ENCODE data around the gene KLHDC10.
A peak's percentile ranks its signal among the peaks of the same experiment; 100 is the strongest.
"Not testable (repeated sequence)": the region's sequence is repeated elsewhere in the genome, so short reads cannot be mapped to it uniquely, and the experiment has no call there.

KLHDC10 gene

DNA sequence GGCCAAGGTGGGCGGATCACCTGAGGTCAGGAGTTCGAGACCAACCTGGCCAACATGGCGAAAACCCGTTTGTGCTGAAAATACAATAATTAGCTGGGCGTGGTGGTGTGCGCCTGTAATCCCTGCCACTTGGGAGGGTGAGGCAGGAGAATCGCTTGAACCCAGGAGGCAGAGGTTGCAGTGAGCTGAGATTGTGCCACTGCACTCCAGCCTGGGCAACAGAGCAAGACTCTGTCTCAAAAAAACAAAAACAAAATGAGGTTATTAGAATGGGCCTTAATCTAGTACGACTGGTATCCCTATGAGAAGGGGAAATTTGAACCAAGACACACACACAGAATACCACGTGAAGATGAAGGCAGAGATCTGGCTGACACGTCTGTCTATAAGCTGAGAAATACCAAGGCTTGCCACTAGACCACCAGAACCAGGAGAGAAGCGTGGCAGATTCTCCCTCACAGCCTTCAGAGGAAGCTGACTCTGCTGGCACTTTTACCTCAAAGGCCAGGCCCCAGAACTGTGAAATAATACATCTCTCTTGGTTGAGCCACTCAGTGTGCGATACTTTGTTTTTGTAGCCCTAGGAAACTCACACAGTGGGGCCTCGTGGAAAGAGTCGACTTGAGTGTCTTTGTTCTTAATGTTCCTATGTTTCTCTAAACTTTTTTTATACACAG is 75.2 kb downstream of the KLHDC10 start:
- Histone ChIP-seq H3K4me3 (ENCODE audit: control insufficient read depth in 1 of 7, extremely low read depth in 1 of 7, insufficient read depth in 4 of 7, low read depth in 2 of 7, low read length in 6 of 7) (no peak overlapping the region), H3K27ac (ENCODE audit: insufficient read depth in 1 of 2, low read depth in 1 of 2, low read length in 2 of 2, poor library complexity in 1 of 2, severe bottlenecking in 2 of 2) (no peak overlapping the region), H3K4me1 (ENCODE audit: control extremely low read depth in 1 of 4, control insufficient read depth in 4 of 4, insufficient read depth in 4 of 4, low read length in 3 of 4) (peaks cover 0 to 26% (median 15%) of the 10 kb centered on the region in 4 experiments), H3K9me3 (ENCODE audit: control extremely low read depth in 1 of 5, control insufficient read depth in 4 of 5, insufficient read depth in 2 of 5, low read depth in 1 of 5, low read length in 4 of 5) (no peaks in the 10 kb centered on the region), H3K27me3 (replicated peaks in 2 of 5; ENCODE audit: control insufficient read depth in 4 of 5, insufficient read depth in 5 of 5, low read length in 4 of 5) (no peaks in the 10 kb centered on the region), H3K36me3 (ENCODE audit: control insufficient read depth in 4 of 4, insufficient read depth in 4 of 4, low read length in 3 of 4) (no peaks in the 10 kb centered on the region)
- peak in 2 of 3 donors; percentile 14 to 18 for DNase-seq
- WGBS (ENCODE audit: insufficient coverage): 95% methylated on average over 11 of the region's 14 CpGs
- ChIA-PET CTCF (no interaction called here), POLR2A (interaction anchor here (0.6 kb wide), 1 partner anchor 336 kb away, joined by 5 read pairs; no protein-coding TSS in a partner anchor)

DNA sequence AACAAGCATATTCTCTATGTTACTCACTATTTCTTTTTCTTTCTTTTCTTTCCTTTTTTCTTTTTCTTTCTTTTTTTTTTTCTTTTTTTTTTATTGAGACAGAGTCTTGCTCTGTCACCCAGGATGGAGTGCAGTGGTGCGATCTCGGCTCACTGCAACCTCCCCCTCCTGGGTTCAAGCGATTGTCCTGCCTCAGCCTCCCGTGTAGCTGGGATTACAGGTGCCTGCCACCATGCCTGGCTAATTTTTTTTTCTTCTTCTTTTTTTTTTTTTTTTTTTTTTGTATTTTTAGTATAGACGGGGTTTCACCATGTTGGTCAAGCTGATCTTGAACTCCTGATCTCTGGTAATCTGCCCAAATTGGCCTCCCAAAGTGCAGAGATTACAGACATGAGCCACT is 75.8 kb downstream of the KLHDC10 start:
- H3K27me3 ChIP-seq (replicated peaks in 2 of 5; ENCODE audit: control insufficient read depth in 4 of 5, insufficient read depth in 5 of 5, low read length in 4 of 5); DNase-seq; CTCF ChIA-PET; H3K36me3 ChIP-seq (ENCODE audit: control insufficient read depth in 4 of 4, insufficient read depth in 4 of 4, low read length in 3 of 4); H3K27ac ChIP-seq (ENCODE audit: insufficient read depth in 1 of 2, low read depth in 1 of 2, low read length in 2 of 2, poor library complexity in 1 of 2, severe bottlenecking in 2 of 2); H3K4me3 ChIP-seq (ENCODE audit: control insufficient read depth in 1 of 7, extremely low read depth in 1 of 7, insufficient read depth in 4 of 7, low read depth in 2 of 7, low read length in 6 of 7); H3K9me3 ChIP-seq (ENCODE audit: control extremely low read depth in 1 of 5, control insufficient read depth in 4 of 5, insufficient read depth in 2 of 5, low read depth in 1 of 5, low read length in 4 of 5): not testable (repeated sequence)
- WGBS (ENCODE audit: insufficient coverage): 100% methylated on average over 2 of the region's 5 CpGs
- POLR2A ChIA-PET: interaction anchor here (0.6 kb wide), 1 partner anchor 336 kb away, joined by 5 read pairs; no protein-coding TSS in a partner anchor
- peaks cover 0 to 21% (median 12%) of the 10 kb centered on the region in 4 experiments for H3K4me1 ChIP-seq (ENCODE audit: control extremely low read depth in 1 of 4, control insufficient read depth in 4 of 4, insufficient read depth in 4 of 4, low read length in 3 of 4)

DNA sequence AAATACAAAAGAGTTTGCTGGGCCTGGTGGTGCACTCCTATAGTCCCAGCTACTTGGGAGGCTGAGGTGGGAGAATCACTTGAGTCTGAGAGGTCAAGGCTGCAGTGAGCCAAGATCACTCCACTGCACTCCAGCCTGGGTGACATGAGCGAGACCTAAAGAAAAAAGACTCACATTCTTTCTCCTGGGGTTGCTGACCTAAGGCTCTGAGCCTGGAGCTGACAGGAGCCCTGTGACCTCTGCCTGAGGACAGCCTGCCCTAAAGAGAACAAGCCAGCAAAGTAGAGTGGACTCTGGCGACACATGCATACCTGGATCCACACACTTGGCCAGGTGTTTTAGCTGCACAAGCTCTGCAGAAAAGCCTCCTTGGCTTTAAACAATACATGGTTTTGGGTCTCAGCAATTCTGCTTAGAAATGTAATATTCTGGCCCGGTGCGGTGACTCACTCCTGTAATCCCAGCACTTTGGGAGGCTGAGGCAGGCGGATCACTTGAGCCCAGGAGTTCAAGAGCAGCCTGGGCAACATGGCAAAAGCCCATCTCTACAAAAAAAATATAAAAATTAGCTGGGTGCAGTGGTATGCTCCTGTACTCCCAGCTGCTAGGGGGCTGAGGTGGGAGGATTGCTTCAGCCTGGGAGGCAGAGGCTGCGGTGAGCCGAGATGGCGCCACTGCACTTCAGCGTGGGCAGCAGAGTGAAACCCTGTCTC is 76.5 kb downstream of the KLHDC10 start:
- H3K36me3 ChIP-seq (ENCODE audit: control insufficient read depth in 4 of 4, insufficient read depth in 4 of 4, low read length in 3 of 4): no peaks in the 10 kb centered on the region
- no peak for DNase-seq
- H3K27me3 ChIP-seq (replicated peaks in 2 of 5; ENCODE audit: control insufficient read depth in 4 of 5, insufficient read depth in 5 of 5, low read length in 4 of 5): no peaks in the 10 kb centered on the region
- no peak overlapping the region for H3K4me3 ChIP-seq (ENCODE audit: control insufficient read depth in 1 of 7, extremely low read depth in 1 of 7, insufficient read depth in 4 of 7, low read depth in 2 of 7, low read length in 6 of 7)
- ChIA-PET CTCF (interaction anchor here (0.9 kb wide), 1 partner anchor 10 kb away, joined by 3 read pairs; no protein-coding TSS in a partner anchor), POLR2A (no interaction called here)
- WGBS (ENCODE audit: insufficient coverage): 93% methylated on average over 5 of the region's 9 CpGs
- peaks cover 0 to 14% (median 7%) of the 10 kb centered on the region in 4 experiments for H3K4me1 ChIP-seq (ENCODE audit: control extremely low read depth in 1 of 4, control insufficient read depth in 4 of 4, insufficient read depth in 4 of 4, low read length in 3 of 4)
- no peak overlapping the region for H3K27ac ChIP-seq (ENCODE audit: insufficient read depth in 1 of 2, low read depth in 1 of 2, low read length in 2 of 2, poor library complexity in 1 of 2, severe bottlenecking in 2 of 2)
- H3K9me3 ChIP-seq (ENCODE audit: control extremely low read depth in 1 of 5, control insufficient read depth in 4 of 5, insufficient read depth in 2 of 5, low read depth in 1 of 5, low read length in 4 of 5): no peaks in the 10 kb centered on the region

DNA sequence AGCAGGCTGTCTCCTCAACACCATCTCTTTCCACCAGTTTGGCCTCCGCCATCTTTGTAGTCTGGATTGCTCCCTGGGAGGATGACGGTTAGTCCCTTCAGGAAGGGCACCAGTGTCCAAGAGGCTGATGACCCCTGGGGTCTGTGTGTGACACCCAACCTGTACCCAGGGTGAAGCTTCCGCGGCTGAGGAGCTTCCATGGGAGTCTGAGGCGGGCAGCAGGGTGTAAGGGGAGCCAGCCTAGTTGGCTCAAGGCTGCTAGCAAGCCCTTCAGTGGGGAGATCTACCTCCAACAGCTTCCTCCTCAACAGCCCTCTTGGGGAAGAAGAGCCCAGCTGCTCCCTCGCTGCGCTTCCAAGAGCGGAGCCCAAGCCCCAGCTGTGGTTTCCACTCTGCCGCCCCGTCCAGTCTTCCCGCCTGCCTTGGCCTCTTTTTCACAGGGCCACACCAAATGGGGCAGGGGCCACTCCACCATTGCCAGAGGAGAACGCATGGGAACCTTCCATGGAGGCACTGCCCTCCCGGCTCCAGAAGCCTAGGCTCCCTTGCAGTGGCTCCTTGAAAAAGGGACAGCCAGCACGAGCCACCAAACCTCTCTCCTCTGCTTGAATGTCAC is 77.5 kb downstream of the KLHDC10 start:
- 100% methylated on average over 7 of the region's 14 CpGs for WGBS (ENCODE audit: insufficient coverage)
- H3K9me3 ChIP-seq (ENCODE audit: control extremely low read depth in 1 of 5, control insufficient read depth in 4 of 5, insufficient read depth in 2 of 5, low read depth in 1 of 5, low read length in 4 of 5): no peaks in the 10 kb centered on the region
- H3K36me3 ChIP-seq (ENCODE audit: control insufficient read depth in 4 of 4, insufficient read depth in 4 of 4, low read length in 3 of 4): no peaks in the 10 kb centered on the region
- H3K4me3 ChIP-seq (ENCODE audit: control insufficient read depth in 1 of 7, extremely low read depth in 1 of 7, insufficient read depth in 4 of 7, low read depth in 2 of 7, low read length in 6 of 7): no peak overlapping the region
- ChIA-PET POLR2A (no interaction called here), CTCF (interaction anchor here (0.9 kb wide), 1 partner anchor 9 kb away, joined by 3 read pairs; no protein-coding TSS in a partner anchor)
- no peak overlapping the region for H3K27ac ChIP-seq (ENCODE audit: insufficient read depth in 1 of 2, low read depth in 1 of 2, low read length in 2 of 2, poor library complexity in 1 of 2, severe bottlenecking in 2 of 2)
- peaks cover 0 to 10% (median 8%) of the 10 kb centered on the region in 4 experiments for H3K4me1 ChIP-seq (ENCODE audit: control extremely low read depth in 1 of 4, control insufficient read depth in 4 of 4, insufficient read depth in 4 of 4, low read length in 3 of 4)
- H3K27me3 ChIP-seq (replicated peaks in 2 of 5; ENCODE audit: control insufficient read depth in 4 of 5, insufficient read depth in 5 of 5, low read length in 4 of 5): no peaks in the 10 kb centered on the region
- no peak for DNase-seq

DNA sequence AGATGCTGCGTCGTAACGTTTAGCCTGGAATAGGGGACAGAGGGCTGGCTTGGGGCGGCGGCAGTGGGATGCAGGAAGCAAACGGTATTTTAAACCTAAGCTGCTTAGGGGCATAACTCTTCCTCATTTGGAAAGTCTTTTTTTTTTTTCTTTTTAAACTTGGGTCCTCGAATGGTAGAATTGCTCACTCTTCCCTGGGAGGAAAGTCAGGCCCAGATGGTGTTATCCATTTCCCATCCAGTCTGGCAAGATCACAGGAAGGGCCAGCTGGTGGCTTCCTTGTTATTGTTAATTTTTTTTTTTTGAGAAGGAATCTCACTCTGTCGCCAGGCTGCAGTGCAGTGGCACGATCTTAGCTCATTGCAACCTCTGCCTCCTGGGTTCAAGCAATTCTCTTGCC is 78.2 kb downstream of the KLHDC10 start:
- no peak overlapping the region for H3K27ac ChIP-seq (ENCODE audit: insufficient read depth in 1 of 2, low read depth in 1 of 2, low read length in 2 of 2, poor library complexity in 1 of 2, severe bottlenecking in 2 of 2)
- H3K27me3 ChIP-seq (replicated peaks in 2 of 5; ENCODE audit: control insufficient read depth in 4 of 5, insufficient read depth in 5 of 5, low read length in 4 of 5): no peaks in the 10 kb centered on the region
- no peaks in the 10 kb centered on the region for H3K36me3 ChIP-seq (ENCODE audit: control insufficient read depth in 4 of 4, insufficient read depth in 4 of 4, low read length in 3 of 4)
- peaks cover 0 to 10% (median 8%) of the 10 kb centered on the region in 4 experiments for H3K4me1 ChIP-seq (ENCODE audit: control extremely low read depth in 1 of 4, control insufficient read depth in 4 of 4, insufficient read depth in 4 of 4, low read length in 3 of 4)
- POLR2A ChIA-PET: no interaction called here
- CTCF ChIA-PET: no interaction called here
- H3K4me3 ChIP-seq (ENCODE audit: control insufficient read depth in 1 of 7, extremely low read depth in 1 of 7, insufficient read depth in 4 of 7, low read depth in 2 of 7, low read length in 6 of 7): no peak overlapping the region
- WGBS (ENCODE audit: insufficient coverage): 86% methylated on average over 8 of the region's 9 CpGs
- no peak for DNase-seq
- H3K9me3 ChIP-seq (ENCODE audit: control extremely low read depth in 1 of 5, control insufficient read depth in 4 of 5, insufficient read depth in 2 of 5, low read depth in 1 of 5, low read length in 4 of 5): no peaks in the 10 kb centered on the region

DNA sequence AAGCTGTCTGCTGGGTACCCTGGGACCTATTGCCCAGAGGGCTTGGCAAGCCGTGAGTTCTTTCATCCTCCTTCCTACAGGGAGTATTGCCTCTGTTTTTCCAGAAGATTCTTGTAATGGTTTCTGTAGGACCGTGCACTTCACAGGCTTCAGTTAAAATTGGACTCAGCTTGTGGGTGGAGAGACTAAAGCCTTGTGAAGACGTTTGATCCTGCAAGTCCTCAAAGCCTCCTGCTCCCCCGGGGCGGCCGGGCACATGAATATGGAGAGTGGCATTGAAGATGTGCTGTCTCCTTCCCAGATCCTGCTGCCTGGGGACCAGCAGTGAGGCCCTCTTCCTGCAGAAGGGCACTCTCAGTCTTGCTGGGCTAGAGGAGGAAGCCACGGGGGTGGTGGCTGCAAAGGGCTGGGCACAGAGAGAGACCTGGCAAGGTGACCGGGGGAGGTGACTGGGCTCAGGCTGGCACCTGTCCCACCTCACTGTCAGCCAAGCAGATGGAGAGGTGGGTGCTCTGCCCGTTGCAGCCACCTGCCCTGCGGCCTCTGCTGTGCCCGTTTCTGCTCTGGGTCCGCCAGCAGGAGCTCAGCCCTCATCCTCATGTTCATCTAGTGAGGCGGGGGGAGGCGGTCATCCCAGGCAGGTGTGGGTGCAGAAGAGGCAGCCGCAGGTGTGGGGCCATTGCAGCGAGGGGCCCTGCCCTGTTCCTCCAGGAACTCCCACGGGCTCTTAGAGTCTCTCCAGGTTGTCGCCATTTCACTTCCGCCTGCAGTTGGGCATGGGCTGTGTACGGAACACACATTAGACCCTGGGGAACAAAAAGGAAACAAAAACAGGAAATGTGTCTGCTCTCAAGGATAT is 79.2 kb downstream of the KLHDC10 start:
- ChIA-PET POLR2A (no interaction called here), CTCF (no interaction called here)
- Histone ChIP-seq H3K27ac (ENCODE audit: insufficient read depth in 1 of 2, low read depth in 1 of 2, low read length in 2 of 2, poor library complexity in 1 of 2, severe bottlenecking in 2 of 2) (no peak overlapping the region), H3K9me3 (ENCODE audit: control extremely low read depth in 1 of 5, control insufficient read depth in 4 of 5, insufficient read depth in 2 of 5, low read depth in 1 of 5, low read length in 4 of 5) (no peaks in the 10 kb centered on the region), H3K36me3 (ENCODE audit: control insufficient read depth in 4 of 4, insufficient read depth in 4 of 4, low read length in 3 of 4) (no peaks in the 10 kb centered on the region), H3K27me3 (replicated peaks in 2 of 5; ENCODE audit: control insufficient read depth in 4 of 5, insufficient read depth in 5 of 5, low read length in 4 of 5) (no peaks in the 10 kb centered on the region), H3K4me3 (ENCODE audit: control insufficient read depth in 1 of 7, extremely low read depth in 1 of 7, insufficient read depth in 4 of 7, low read depth in 2 of 7, low read length in 6 of 7) (peak overlapping the region in 1 of 7 experiments; percentile 6), H3K4me1 (ENCODE audit: control extremely low read depth in 1 of 4, control insufficient read depth in 4 of 4, insufficient read depth in 4 of 4, low read length in 3 of 4) (peaks cover 0 to 7% (median 5%) of the 10 kb centered on the region in 4 experiments)
- DNase-seq: peak in 2 of 3 donors; percentile 15 to 18
- WGBS (ENCODE audit: insufficient coverage): 54% methylated on average over 11 of the region's 20 CpGs

Measured in common myeloid progenitor, CD34-positive (primary cell).